NOMO-1 (cell line): ENCODE data around the gene PMAIP1.

Experiments used
- DNase-seq, 2 experiments: peaks; one replicate each; lab custom pipeline; 2025; ENCODE audit not compliant: unreplicated experiment in 2 of 2; lab: John Stamatoyannopoulos, UW

Gene PMAIP1

DNA sequence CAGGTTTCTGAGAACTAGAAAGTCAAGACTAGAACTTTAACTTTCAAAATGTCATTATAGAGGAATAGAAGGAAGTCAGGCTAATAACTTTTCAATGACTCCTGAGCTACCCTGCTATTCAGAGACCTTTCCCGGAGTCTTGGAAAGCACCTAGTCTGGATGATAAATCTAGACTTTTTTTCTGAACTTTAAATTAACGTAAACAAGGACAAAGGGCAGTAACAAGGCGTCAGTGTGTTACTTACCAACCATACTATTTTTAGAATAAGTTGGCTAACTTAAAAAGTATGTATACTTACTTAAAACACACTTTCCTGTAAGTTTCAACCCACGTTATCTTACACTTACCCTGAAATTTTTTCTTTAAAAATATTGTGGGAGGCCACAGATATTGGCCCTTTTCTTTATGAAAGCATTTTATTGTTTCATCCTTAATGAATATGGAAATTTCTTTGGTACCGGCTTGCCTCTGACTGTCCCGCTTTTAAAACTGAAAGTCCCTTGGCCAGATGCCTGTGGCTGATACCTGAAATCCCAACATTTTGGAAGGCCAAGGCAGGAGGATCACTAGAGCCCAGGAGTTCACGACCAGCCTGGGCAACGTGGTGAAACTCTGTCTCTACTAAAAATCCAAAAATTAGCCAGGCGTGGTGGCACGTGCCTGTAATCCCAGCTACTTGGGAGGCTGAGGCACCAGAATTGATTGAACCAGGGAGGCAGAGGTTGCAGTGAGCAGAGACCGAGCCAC lies 9.7 kb downstream of the PMAIP1 start:
- DNase-seq = no peak

DNA sequence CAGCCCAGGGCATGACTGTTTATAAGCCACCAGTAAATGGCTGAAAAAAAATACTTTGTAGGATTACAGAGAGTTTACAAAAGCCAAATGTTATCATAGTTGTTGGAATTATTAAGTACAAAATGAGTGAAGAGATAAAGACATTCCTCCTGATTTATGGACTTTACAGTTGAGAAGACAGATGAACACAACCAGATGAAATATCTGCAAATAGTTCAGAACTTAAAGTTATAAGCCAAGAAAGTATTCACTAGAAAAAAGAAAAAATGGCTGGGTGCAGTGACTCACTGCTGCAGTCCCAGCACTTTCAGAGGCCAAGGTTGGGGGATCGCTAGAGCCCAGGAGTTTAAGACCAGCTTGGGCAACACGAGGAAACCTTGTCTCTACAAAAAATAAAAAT lies 11.2 kb downstream of the PMAIP1 start:
- peak in 1 of 2 experiments; percentile 26 for DNase-seq

DNA sequence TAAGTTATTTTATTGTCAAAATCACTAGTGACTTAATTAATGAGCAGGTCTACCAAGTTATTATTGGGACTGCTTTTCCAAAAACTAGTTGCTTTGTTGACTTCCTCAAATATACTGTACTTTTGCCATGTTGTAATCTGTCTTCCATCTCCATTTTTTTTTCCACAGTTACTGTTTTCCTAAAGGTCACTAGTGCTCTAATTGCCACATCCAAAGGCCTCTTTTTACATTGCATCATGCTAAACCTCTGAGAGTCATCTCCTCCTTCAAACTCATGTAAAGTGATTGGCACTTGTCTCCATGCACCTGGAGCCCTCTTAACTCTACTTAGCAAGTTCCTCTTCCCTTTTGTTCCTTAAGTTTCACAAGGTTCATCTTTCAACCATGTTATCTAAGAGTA lies 11.8 kb downstream of the PMAIP1 start:
- peak; percentile 76 to 97 for DNase-seq

DNA sequence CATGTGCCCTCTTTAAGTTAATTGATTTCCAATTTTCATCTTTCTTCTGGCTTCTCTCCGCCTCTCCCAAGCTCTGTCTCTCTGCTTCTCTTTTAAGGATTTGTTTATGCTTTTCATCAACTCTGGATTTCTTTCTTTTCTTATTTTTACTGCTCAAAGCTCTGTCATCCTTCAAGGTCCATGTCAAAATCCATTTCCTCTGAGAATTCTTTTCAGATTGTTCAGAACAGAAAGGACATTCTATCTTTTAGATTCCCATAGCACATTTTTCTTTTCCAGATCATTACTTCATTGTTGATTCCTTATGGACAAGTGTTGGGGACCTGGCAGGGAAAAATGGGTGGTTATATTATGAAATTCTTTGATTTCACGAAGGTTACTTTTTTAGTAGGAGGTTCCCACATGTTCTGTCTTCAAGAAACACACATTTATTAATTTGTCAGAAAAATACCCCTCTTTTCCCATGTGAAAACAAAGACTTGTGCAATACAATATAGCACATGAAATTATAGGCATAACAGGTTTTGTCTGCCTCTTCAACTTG lies 12.3 kb downstream of the PMAIP1 start:
- no peak for DNase-seq

DNA sequence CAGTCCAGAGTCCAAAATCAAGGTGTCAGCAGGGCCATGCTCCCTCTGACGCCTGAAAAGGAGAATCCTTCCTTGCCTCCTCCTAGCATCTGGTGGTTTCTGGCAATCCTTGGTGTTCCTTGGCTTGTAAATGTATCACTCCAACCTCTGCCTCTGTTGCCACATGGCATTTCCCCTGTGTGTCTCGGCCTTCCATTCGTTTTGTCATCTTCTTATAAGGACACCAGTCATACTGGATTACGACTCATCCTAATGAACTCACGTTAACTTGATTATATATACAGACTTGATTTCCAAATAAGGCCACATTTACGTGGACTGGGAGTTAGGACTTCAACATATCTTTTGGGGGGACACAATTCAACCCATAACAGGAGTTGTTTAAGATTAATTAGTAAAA lies 15.8 kb downstream of the PMAIP1 start:
- DNase-seq = no peak

DNA sequence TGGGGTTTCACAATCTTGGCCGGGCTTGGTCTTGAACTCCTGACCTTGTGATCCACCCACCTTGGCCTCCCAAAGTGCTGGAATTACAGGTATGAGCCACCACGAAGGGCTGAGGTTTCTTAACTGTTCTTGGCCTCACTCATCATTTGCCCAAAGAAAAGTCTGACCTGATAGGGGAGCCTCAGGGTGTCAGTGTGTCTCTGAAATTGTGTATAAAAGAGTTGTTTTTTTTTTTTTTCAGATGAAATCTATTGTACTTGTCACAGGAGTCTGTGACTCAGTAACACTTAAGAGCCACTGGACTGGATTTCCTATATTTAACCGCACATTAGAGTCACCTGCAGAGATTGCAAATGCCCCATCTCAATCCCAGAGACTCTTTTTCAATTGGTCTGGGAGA lies 16.9 kb downstream of the PMAIP1 start:
- no peak for DNase-seq

DNA sequence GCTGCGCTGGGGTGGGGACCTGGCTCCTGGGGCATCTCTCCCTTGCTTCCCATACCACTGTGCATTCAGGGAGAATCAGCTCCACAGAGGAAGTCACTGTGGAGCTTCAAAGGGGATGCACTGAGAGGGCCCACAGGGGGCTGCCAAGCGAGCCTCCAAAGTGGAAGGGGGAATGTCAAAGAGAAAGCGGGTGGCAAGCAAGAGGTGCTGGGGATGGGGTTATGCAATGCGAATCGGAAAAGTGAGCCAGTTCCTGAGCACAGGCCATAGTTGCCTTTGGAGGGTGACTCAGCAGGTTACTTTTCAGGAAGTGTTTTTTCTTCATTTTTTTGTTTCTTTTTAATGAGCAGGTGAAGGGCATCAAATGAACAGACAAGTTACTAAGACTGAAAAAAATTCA lies 17.6 kb downstream of the PMAIP1 start:
- peak; percentile 67 to 84 for DNase-seq

DNA sequence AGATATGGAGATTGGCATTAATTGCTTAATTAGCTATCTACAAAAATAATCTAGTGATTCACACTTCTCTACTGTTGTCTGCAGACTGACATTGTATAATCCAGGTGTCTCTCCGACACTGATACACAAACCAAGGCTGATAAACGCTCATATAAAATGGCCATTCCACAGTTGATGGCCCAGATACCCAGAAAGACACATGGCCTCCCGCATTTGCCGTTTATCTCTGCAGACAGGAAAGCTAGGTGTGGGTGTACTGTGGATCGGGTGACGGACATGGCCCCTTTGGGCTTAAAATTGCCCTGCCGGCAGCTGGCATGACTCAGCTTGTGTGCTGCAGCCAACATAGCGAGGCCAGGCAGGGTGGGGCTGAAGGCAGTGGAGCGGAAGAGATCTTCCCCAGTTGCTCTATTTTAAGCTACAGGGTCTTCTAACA lies 18.5 kb downstream of the PMAIP1 start:
- DNase-seq = peak; percentile 72 to 88

DNA sequence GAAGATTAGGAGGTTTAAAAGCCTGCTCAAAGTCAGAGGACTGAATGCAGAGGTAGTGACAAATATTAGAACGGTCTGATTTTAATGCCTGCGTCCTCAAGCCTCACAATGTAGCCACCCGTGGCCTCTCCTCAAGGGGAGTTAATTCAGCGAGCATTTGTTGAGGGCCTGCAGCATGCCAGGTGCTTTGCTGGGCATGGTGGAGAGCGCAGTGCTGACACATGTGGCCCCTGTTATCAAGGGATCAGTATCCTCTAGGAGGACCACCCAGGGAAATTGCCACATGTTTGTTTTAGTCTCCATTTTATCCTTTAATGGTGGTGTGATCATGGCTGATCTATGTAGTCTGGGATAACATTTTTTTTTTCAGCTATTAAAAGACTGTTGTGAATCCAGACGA lies 19.2 kb downstream of the PMAIP1 start:
- no peak for DNase-seq

DNA sequence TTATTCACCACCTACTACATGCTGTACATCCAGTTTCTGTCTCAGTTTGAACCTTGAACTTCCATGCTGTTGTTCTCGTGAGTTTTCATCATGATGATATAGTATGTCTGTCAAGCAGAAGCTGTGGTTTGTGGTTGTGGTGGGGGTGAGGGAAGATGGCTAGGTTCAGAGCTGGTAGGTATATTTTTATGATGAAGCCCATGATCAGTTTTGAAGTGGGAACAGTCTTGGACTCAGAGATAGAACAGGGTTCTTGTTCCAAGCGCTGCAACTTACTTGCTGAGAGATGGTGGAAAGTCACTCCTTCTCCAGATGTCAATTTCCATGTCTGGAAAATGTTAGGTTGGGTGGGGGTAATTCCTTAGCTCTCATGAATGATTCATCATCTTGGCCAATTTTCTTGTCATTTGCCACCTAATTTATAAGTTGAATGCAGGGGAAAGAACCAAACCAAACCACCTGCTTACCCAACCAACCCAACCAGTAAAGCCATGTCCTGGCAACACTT lies 21.6 kb downstream of the PMAIP1 start:
- peak; percentile 93 to 97 for DNase-seq

DNA sequence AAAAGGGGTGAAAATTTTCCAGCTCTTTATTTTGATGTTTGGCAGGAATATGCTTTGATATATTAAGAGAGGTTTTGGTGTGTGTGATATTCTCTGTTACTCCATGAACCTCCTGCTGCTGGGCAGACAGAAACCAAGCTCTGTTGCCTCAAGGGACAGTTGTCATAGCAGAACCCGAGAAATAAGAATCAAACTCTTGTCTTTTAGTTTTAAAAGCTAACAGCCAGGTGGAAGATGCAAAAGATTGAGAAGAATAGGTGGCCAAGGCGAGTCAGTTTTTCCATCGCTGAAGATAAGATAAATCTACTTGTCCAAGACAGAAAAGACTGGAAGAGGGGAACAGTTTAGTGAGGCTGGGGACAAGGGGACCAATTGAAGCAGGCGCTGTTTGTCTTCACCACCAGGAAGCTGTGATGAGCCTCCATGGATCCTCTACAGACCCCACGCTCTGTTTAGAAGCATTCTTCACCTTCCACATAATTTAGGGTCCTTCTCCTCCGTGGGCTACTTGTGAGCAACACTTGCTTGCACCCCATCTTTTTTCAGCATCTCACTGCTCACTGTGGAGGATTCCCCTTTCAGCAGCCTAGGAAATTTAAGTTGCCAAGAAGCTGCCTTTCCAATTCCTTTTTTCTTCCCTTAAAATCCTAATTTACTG lies 23.9 kb downstream of the PMAIP1 start:
- DNase-seq = no peak

DNA sequence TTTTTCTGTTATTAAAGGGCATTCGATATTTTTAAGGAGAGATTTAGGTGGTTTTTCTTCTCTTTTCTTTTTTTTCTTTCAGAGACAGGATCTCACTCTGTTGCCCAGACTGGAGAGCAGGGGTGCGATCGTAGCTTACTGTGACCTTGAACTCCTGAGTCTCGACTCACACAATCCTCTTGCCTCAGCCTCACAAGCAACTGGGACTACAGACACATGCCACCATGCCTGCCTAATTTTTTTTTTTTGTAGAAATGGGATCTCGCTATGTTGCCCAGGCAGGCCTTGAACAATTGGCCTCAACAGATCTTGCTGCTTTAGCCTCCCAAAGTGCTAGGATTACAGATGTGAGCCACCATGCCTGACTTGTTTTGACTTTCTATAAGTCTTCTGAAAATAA lies 26.3 kb downstream of the PMAIP1 start:
- no peak for DNase-seq

DNA sequence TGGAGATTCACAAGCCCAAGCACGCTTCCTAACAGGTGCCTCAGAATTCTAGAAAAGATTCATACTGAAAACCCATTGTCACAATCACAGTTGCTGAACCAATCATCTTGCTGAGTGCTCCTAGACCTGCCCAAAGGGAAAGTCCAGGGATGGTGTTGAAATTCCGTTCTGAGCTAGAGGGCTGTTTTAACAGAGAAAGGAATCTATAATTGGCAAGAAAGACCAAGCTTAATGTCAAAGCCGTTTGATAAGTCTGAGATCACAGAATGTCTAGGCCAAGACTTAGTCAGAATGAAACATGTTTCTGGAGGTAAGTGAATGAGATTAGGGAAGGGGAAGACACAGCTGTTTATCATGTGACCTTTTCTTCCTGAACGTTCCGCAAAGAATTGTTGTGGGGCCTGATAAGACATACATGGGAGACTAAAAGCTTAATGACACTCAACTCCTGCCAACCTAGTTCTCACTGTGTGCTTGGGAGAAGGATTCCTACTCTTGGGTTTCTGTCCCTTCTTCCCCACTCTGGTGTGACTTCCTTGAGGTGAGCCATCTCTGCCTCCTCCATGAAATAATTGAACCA lies 27.5 kb downstream of the PMAIP1 start:
- no peak for DNase-seq

DNA sequence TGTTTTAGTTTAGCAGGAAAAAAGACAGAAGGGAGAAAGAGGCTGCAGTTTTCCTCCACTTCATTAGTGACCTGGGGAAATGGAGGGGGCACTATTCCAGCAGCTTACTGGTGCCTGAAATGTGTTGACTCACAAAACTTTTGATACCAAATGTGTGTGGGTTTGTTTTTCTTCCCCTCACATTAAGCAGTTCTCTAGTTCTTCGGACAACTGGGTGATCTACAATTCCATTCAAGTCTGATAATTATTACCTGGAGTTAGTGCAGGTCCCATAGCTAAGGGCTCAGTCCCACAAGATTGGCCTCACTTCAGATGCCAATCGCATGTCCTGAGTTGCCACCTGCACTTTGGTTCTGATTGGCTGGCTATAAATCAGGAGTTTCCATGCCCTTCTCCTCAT lies 28.4 kb downstream of the PMAIP1 start:
- no peak for DNase-seq

DNA sequence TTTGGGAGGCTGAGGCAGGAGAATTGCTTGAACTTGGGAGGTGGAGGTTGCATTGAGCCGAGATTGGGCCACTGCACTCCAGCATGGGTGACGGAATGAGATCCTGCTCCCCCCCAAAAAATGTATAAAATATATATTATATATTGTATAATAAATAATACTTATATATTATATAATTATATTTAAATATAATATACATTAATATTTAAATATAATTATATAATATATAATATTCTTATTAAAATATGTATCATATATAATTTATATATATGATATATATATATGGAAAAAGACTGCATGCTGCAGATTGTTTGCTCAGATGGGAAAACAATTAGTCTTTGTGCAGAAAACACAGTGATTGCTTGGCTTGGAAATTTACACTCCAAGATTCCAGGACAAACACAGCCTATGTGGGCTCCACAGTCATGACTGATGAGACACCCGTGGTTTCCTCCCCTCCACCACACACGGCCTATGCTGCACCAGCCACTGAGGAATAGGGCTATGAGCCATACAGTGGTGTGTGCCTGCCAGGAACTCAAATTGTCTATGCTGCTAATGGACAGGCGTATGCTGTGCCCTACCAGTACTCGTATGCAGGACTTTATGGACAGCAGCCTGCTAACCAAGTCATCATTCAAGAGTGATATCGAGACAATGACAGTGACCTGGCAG lies 30.0 kb downstream of the PMAIP1 start:
- DNase-seq = no peak

DNA sequence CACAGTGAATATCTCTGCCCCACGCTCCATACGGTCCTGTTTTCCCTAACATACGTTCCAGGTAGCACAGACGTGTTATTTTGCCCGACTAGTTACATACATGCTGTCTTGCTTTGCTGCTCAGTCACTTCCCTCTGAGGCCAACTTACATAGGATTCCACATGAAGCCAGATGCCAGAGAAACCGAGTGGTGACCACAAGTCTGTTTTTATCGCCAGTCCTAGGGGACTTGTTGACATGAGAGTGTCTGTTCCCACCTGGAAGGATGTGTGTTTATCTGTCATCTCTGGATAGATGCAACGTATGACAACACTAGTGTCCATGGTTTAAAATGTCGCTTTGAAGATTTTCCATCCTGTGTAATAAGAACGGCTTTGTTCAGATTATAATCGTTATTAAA lies 32.6 kb downstream of the PMAIP1 start:
- DNase-seq = no peak

DNA sequence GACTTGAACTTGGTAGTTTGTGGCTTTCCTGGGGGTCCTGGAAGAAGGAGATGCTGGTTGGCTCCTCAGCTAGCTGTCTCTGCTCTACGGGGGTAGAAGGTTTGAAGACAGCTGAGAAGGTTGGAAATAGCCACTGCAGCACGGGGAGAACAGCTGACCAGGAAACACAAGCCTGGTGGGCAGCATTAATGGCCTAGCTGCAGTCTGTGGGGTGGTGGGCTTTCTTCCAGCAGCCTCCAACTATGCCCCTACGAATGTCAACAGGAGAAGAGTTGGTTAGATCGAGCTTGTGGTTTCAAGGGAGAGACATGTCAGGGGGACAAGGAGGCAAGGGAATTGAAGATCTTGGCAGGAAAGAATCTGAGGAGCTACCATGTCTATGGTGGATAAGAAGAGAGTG lies 38.9 kb downstream of the PMAIP1 start:
- DNase-seq = no peak

DNA sequence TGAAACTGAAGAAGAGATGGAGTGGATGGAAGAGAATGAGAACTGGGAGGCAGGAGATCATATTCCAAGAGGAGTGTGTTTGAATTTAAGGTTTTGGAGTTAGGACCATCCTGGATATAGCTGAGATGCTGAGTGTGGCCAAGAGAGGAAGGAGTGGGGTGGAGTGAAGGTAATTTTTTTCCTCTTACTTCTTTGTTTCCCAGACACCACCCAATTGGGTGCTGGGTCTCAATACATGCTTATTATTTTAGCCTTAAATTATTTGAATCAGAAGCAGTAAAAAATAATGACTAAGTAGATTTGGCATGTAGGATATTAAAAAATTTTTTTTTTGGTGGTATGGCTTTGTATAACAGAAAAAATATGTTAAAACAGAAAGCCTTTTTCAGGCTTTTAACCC lies 39.3 kb downstream of the PMAIP1 start:
- no peak for DNase-seq

DNA sequence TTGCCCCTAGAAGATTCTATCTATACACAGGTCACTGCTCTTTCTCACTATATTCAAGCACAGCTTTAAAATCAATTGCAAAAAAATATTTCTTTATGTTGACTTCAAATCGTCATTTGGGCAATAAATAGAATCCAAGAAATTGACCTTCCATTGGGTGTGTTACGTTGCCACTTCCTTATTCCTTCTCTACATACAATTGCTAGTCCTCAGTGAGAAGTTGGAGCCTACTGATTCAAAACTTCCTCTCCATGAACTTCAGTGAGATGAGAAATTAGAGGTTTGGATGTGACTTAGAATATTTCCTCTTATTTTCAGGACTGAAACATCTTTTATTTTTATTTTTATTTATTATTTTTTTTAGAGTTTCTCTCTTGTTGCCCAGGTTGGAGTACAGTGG lies 40.3 kb downstream of the PMAIP1 start:
- peak in 1 of 2 experiments; percentile 9 for DNase-seq

DNA sequence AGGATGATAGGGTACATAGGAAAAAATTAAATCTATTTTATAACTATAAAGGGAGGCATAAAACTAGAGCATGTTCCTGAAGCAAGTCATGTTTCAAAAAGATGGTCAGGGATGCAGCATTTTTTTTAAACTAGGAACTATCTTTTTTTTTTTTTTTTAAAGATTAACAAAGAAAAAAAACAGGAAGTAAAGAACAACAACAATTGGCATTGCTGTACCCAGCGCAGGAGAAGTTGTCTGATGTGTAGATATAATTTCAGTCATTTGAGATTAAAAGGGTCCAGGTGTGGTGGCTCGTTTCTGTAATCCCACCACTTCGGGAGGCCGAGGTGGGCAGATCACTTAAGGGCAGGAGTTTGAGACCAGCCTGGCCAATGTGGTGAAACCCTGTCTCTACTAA lies 41.5 kb downstream of the PMAIP1 start:
- DNase-seq = peak; percentile 6 to 31

DNA sequence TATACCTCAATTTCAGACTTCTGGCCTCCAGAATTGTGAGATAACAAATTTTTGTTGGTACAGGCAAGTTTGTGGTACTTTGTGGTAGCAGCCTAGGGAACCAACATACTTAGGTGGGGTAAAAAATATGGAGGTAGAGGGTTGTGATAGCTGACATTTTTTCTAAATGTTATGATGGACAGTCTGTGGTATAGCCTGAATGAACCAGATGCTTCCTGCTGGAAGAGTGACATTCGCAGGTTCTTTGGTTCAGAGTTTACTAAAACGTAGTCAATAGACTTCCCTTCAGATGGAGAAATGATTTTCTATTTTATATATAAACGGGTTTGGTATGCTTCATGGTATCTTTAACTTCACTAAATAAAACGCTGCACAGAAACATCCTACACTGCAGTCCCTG lies 42.8 kb downstream of the PMAIP1 start:
- no peak for DNase-seq
